Thyroid gland (tissue), 4 donors: ENCODE data around the gene BIRC7.

Source experiments
- POLR2A ChIP-seq, 2 donors: fragments of 450-650 bp; IDR thresholded peaks; one replicate each; pipeline ENCODE4 v1.6.1; 2017; ENCODE audit warnings: antibody characterized with exemption in 2 of 2, mild to moderate bottlenecking in 2 of 2, moderate library complexity in 1 of 2
- TF ChIP-seq, protein P1 (sequence below), 6 experiments: fragments of 200-600 bp in 3 of 6; fragments of 450-650 bp in 3 of 6; sonication (generic) in 3 of 6; IDR thresholded peaks; one replicate each; pipeline ENCODE4 v1.5.1; 2016 to 2019; ENCODE audit warnings: antibody characterized with exemption in 6 of 6, mild to moderate bottlenecking in 2 of 6, inconsistent platforms in 1 of 6, moderate library complexity in 1 of 6

- TF ChIP-seq, protein P1, sequence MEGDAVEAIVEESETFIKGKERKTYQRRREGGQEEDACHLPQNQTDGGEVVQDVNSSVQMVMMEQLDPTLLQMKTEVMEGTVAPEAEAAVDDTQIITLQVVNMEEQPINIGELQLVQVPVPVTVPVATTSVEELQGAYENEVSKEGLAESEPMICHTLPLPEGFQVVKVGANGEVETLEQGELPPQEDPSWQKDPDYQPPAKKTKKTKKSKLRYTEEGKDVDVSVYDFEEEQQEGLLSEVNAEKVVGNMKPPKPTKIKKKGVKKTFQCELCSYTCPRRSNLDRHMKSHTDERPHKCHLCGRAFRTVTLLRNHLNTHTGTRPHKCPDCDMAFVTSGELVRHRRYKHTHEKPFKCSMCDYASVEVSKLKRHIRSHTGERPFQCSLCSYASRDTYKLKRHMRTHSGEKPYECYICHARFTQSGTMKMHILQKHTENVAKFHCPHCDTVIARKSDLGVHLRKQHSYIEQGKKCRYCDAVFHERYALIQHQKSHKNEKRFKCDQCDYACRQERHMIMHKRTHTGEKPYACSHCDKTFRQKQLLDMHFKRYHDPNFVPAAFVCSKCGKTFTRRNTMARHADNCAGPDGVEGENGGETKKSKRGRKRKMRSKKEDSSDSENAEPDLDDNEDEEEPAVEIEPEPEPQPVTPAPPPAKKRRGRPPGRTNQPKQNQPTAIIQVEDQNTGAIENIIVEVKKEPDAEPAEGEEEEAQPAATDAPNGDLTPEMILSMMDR (IDR thresholded peaks at IDR 0.05) = no peak
- peak in 1 of 2 donors; percentile 79 for TF ChIP-seq POLR2A (IDR thresholded peaks at IDR 0.05)
These were observed 36.7 kb downstream of the BIRC7 start, which contains the start of gene ARFGAP1 for GRCh38 chr20:63272105-63273058.
